Ramos (cell line): Measurements from ENCODE around the gene TLE1.

ENCODE experiments used
- in situ Hi-C: fragments of 300-500 bp; cut with MboI; formaldehyde crosslinking; loops from one replicate; pipeline ENCODE4 v1.14.3; 2022; ENCODE audit warnings: low sequenced_read_pairs; ENCODE audit not compliant: unreplicated experiment

TLE1 gene

GRCh38 chr9:81534138-81534875, 155.0 kb downstream of the TLE1 start:
- in situ Hi-C loops, result no loop called here
